ENCODE data around the gene PARD6G.
A peak's percentile ranks its signal among the peaks of the same experiment; 100 is the strongest.
"Not testable (repeated sequence)": the region's sequence is repeated elsewhere in the genome, so short reads cannot be mapped to it uniquely, and the experiment has no call there.

The PARD6G gene

DNA sequence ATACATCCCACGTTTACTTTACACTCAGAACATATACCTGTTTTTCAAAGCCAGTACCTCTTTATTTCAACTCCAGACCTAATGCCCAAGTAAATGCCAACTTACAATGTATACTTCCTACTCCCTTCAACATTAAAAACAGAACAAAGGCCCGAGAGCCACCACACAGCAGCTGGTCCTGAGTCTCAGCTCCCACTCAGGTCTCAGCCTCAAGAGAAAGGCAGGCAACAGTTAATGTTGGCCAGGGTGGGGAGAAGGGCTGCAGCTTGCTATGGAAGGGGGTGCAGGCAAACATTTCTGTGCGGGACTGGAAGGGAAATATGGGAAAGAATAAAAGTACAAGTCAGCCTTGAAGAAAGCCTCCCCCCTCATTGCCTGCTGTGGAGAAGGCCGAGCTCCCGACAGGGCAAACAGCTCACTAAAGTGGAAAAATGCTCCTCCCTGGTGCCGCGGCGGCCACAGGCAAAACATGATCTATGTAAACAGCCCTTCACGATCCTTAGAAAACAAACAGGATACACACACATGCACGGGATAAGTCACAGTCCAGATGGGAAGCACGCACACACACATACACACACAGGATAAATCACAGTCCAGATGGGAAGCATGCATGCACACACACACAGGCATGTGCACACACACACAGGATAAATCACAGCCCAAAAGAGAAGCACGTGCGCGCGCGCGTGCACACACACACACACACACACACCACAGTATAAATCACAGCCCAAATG, 70.8 kb downstream of the PARD6G start:
- DNase-seq: no peak

GRCh38 chr18:80175451-80176204, 71.7 kb downstream of the PARD6G start:
- no peak for DNase-seq

DNA sequence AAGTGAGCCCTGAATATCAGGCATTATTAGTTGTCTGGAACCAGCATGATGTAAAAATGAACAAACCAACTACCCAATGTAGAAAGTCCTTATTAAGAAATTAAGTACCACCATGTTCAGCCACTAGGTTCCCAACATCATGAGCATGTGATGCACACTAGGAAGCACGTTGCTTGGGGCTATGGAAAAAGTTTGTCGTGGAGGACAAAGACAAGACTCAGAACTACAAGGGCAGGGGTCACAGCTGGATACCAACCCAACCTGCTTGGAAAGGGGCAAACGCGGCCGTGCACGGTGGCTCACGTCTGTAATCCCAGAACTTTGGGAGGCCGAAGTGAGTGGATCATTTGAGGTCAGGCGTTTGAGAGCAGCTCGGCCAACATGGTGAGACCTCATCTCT, 74.3 kb downstream of the PARD6G start:
- DNase-seq: no peak

- no peak for DNase-seq
These were observed 75.3 kb downstream of the PARD6G start for GRCh38 chr18:80172056-80172455.

DNA sequence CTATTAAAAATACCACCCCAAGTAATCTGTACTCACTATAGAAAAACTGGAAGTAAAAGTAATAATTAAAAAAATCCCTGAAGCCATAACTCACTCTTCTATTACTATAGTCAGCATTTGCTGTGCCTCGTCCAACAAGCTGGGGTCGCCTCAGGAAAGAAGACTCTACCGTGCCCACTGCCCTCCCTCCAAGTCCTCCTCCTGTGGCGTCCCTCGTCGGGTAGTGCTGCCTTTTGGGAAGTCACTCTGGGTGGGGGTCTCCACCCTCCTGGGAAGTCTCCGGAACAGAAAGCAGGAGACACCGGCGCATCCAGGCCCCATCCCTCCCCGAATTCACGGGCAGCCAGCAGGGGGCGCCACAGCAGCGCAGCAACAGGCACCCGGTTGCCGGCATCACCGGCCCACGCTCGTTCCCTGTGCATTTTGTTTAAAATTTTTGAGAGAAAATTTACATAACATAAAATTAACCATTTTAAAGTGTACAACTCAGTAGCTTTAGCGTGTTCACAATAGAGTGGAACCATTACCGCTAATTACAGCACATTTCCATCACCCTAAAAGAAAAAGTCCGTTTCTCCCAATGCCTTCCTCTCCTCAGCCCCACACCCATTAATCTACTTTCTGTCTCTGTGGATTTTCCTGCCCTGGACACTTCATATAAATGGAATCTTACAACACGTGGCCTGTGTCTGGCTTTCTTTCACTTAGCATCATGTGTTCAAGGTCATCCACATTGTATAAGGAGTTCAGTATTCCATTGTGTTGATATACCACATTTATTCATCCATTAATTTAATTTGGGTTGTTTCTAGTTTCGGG, 76.1 kb downstream of the PARD6G start:
- DNase-seq: peak in 35 of 56 donors; percentile 7 to 74 (median 29)

- no peak for DNase-seq
These were observed 76.8 kb downstream of the PARD6G start for GRCh38 chr18:80170395-80171053.

GRCh38 chr18:80169607-80170006, 77.7 kb downstream of the PARD6G start:
- no peak for DNase-seq

DNA sequence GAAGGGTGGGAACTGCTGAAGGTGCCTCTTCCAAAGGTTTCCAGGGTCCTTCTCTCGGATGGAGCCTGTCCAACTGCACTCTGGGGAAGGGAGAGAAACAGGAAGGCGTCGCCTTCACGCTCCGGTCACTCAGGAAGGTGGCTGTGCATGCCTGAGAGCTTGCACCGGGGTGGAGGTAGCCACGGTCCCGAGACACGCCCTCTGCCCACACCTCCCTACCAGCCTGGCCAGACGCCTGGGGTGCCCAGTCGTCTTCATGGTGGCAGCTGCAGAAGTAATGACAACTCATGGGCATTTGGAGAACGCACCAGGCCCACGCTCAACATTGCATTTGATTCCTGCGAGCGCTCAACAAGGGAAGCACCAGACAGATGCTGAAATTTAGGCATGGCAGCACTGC, 78.3 kb downstream of the PARD6G start:
- no peak for DNase-seq

DNA sequence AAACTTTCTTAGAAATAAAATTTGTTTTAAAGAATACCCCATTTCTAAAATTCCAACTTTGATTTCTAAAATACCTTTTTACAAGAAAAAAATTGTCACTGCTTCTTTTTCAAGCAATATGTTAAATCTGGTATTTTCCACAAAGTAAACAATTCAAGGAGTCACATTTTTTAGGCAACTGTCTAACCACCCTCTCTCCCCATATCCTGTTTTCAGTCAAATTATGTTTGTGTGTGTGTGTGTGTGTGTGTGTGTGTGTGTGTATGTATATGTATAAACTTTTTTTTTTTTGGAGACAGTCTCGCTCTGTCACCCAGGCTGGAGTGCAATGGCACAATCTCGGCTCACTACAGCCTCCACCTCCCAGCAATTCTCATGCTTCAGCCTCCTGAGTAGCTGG, 79.0 kb downstream of the PARD6G start:
- no peak for DNase-seq

DNA sequence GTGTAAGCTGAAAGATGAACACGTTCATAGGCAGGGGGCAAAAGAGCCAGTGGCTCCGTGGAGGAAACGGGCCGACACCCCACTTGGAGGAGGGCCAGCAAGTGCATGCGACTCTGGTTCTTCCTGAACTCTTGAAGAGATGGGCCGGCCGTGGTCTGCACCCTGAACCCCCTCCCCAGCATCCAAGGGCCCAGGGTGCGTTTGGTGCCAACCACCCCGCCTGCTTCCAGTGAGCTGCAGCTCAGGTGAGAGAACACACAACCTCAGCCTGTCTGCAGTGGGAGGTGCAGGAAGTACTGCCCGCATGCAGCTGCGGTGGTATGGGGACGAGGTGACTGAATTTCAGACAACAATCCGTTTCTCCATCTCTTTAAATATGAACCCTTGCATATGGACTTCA, 79.4 kb downstream of the PARD6G start:
- no peak for DNase-seq

DNA sequence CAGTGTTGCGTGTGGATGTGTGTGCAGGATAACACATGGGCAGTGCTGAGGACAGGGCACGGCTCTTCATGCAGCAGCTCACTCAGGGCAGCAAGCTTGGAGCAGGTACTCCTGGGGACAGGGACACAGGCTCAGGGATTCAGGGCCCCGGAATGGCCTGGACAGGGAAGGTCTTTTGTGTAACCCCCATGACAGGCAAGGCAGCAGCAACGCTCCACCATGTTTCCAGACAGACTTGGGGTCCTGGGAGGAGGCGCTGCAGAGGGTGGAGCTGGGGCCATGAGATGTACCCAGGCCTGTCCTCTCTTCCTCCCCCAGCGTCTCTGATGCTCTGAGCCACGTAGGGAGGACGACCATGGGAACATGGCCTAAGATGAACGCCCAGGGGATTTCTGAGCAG, 80.0 kb downstream of the PARD6G start:
- DNase-seq: no peak

- no peak for DNase-seq
These were observed 80.6 kb downstream of the PARD6G start for GRCh38 chr18:80166725-80167124.

- DNase-seq: no peak
These were observed 81.1 kb downstream of the PARD6G start for GRCh38 chr18:80166240-80166639.

- not testable (repeated sequence) for DNase-seq
These were observed 82.5 kb downstream of the PARD6G start for GRCh38 chr18:80164727-80165355.

GRCh38 chr18:80163183-80163582, 84.1 kb downstream of the PARD6G start:
- DNase-seq: no peak

DNA sequence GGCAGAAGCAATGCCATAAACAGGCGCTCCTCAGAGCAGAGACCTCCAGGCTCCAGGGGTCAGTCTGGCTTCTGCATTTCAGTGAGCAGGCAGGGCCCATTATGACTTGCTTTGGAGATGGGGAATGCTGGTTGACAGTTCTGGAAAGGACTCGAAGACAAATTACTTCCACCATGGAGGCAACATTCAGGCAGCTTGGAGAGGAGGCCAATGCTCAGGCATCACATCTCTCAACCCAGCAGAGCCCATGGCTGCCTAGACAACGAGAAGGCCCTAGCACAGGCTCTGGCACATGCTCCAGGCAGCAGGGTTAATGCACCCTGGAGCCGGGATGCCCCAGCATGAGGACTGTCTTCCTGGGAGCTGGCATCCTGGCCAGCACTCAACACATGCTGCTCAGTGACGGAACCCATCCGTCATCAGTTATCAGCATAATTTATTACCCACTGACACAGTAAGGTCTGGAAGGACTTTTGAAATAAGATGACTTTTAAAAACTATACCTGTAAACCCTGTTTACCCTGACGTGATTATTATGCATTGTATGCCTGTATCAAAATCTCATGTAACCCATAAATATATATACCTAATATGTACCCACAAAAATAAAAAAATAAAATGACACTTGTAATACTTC, 85.4 kb downstream of the PARD6G start:
- DNase-seq: no peak

DNA sequence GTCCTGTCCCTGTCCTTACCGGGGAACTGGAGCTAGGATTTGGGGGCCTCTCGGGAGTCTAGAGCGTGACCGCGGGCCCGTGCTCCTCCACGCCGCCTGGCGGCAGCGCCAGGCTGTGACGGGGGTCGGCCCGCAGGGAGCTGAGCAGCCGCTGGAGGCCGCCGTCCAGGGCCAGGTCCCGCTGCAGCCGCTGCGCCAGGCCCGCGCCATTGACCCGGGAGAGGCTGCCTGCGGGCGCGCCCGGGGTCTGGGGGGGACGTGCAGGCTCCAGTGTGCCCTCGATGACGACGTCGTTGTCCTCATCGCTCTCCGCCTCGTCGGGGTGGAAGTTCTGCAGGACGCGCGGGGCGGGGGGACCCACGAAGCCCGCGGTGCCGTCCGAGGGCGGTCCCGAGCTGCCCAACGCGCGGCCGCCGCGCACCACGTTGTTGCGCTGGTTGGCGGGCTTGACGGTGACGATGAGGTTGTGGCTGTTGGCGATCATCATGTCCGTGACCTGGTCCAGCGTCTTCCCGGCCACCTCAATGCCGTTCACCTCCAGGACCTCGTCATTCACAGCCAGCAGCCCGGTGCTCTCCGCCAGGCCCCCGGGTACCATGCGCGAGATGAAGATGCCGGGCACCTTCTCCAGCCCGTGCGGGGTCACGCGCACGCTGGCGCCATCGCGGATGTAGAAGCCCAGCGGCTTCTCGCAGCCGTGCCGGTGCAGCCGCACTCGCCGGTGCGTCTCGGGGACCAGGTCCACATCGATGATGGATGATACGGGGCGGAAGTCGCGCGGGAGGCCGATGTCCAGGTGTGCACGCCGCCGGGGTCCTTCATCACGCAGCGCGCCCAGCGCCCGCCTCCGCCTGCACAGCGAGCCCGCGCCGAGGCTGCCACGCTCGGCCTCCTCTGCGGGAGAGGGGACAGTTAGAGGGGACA, 87.3 kb downstream of the PARD6G start:
- peak in 1 of 56 donors; percentile 28 for DNase-seq

GRCh38 chr18:80158365-80158764, 88.9 kb downstream of the PARD6G start:
- DNase-seq: no peak

GRCh38 chr18:80157708-80158343, 89.5 kb downstream of the PARD6G start:
- peak in 49 of 56 donors; percentile 13 to 90 (median 47) for DNase-seq

Data from nucleus accumbens (tissue), 56 donors.